GM18951 (cell line): ENCODE data around the gene S100A3.
"Not testable (repeated sequence)": the region's sequence is repeated elsewhere in the genome, so short reads cannot be mapped to it uniquely, and the experiment has no call there.

Experiments used
- POLR2A ChIP-seq: IDR thresholded peaks from 4 replicates; pipeline ENCODE4 v1.6.1; 2011; ENCODE audit warnings: mild to moderate bottlenecking; ENCODE audit not compliant: insufficient read length, insufficient read depth; ENCODE audit errors: extremely low read depth
- in situ Hi-C: fragments of 300-500 bp; cut with MboI; formaldehyde crosslinking; loops from one replicate; pipeline ENCODE4 v1.12.0; 2022; ENCODE audit warnings: low sequenced_read_pairs, mixed read lengths, inconsistent platforms; ENCODE audit not compliant: unreplicated experiment

The S100A3 gene

GRCh38 chr1:153548722-153549688, at the start of gene S100A3:
TSS of gene S100A3 (minus strand) at chr1:153549258. CDS start at chr1:153548485, 773 bp downstream.
- TF ChIP-seq POLR2A: no peak
- in situ Hi-C loops: no loop called here

- in situ Hi-C loops: no loop called here
- TF ChIP-seq POLR2A: peak; percentile 55
These were observed 49.5 kb upstream of the S100A3 start for GRCh38 chr1:153598309-153599172.

GRCh38 chr1:153597206-153597605, 48.1 kb upstream of the S100A3 start:
- in situ Hi-C loops: no loop called here
- TF ChIP-seq POLR2A: no peak

- in situ Hi-C loops: no loop called here
These were observed 43.7 kb upstream of the S100A3 start for GRCh38 chr1:153592748-153593147.

GRCh38 chr1:153588482-153588881, 39.4 kb upstream of the S100A3 start:
- in situ Hi-C loops: no loop called here
- TF ChIP-seq POLR2A: no peak

More at GRCh38 chr1:153592748-153593147, 43.7 kb upstream of the S100A3 start:
- no peak for TF ChIP-seq POLR2A

GRCh38 chr1:153588033-153588432, 39.0 kb upstream of the S100A3 start:
- in situ Hi-C loops: not testable (repeated sequence)

- TF ChIP-seq POLR2A: no peak
- in situ Hi-C loops: no loop called here
These were observed 38.3 kb upstream of the S100A3 start for GRCh38 chr1:153587314-153587713.

GRCh38 chr1:153586347-153586746, 37.3 kb upstream of the S100A3 start:
- TF ChIP-seq POLR2A: no peak
- in situ Hi-C loops: no loop called here

GRCh38 chr1:153585006-153585405, 35.9 kb upstream of the S100A3 start:
- TF ChIP-seq POLR2A: no peak
- in situ Hi-C loops: no loop called here

GRCh38 chr1:153583976-153584375, 34.9 kb upstream of the S100A3 start:
- in situ Hi-C loops: no loop called here
- TF ChIP-seq POLR2A: no peak

GRCh38 chr1:153583514-153583913, 34.5 kb upstream of the S100A3 start:
- in situ Hi-C loops: not testable (repeated sequence)

GRCh38 chr1:153582836-153583235, 33.8 kb upstream of the S100A3 start:
- in situ Hi-C loops: not testable (repeated sequence)

GRCh38 chr1:153578936-153579335, 29.9 kb upstream of the S100A3 start:
- in situ Hi-C loops: no loop called here
- TF ChIP-seq POLR2A: no peak

- no peak for TF ChIP-seq POLR2A
These were observed 29.4 kb upstream of the S100A3 start for GRCh38 chr1:153578490-153578889.

More at GRCh38 chr1:153578490-153578889, 29.4 kb upstream of the S100A3 start:
- in situ Hi-C loops: no loop called here
